WTC11 (cell line): ENCODE results near the gene CCDC93. TPM values are rescaled to one million over a fixed set of nuclear protein-coding genes. Genes with fewer than 3 reads are reported as not detected.

Source experiments
- ATAC-seq: fragments of 200-7000 bp; cut with Tn5 transposase; 2 replicates; pipeline ENCODE4 v1.10.0; 2021; ENCODE audit warnings: mild to moderate bottlenecking, moderate library complexity
- CTCF ChIA-PET: fragments of 300-600 bp; sonication (Branson Sonifier 250); formaldehyde crosslinking; loops from one replicate; lab custom pipeline; 2021; ENCODE audit warnings: antibody characterized with exemption; lab: Charles Lee
- POLR2A ChIA-PET: fragments of 350-600 bp; sonication (Branson Sonifier 250); formaldehyde crosslinking; loops from one replicate; lab custom pipeline; 2021; ENCODE audit warnings: antibody characterized with exemption; lab: Charles Lee
- DNase-seq: peaks from one replicate; pipeline ENCODE4 v3.0.0; 2021; ENCODE audit warnings: low spot score
- H3K27ac Mint-ChIP-seq: 2 replicates; pipeline ENCODE4 v1.8.0; 2021; ENCODE audit warnings: mixed read lengths
- H3K27me3 Mint-ChIP-seq: 2 replicates; pipeline ENCODE4 v1.8.0; 2021; ENCODE audit warnings: low read depth, mild to moderate bottlenecking, moderate library complexity, mixed read lengths
- H3K36me3 Mint-ChIP-seq: 2 replicates; pipeline ENCODE4 v1.8.0; 2021; ENCODE audit warnings: mixed read lengths
- H3K4me1 Mint-ChIP-seq: 2 replicates; pipeline ENCODE4 v1.8.0; 2022; ENCODE audit warnings: mixed read lengths
- H3K4me3 Mint-ChIP-seq: 2 replicates; pipeline ENCODE4 v1.8.0; 2021; ENCODE audit warnings: mild to moderate bottlenecking, moderate library complexity, mixed read lengths
- H3K9me3 Mint-ChIP-seq: 2 replicates; pipeline ENCODE4 v1.8.0; 2021; ENCODE audit warnings: mixed read lengths
- ATF2 ChIP-seq: sonication (generic); formaldehyde crosslinking; IDR thresholded peaks from 2 replicates; pipeline ENCODE4 v1.8.1; 2022; ENCODE audit warnings: low read depth, missing genetic modification reagents, borderline replicate concordance
- ATF6 ChIP-seq: sonication (generic); formaldehyde crosslinking; IDR thresholded peaks from 2 replicates; pipeline ENCODE4 v1.8.1; 2023; ENCODE audit warnings: mild to moderate bottlenecking, missing genetic modification reagents
- CDX4 ChIP-seq: fragments of 250-450 bp; sonication (Bioruptor Pico); IDR thresholded peaks from 2 replicates; pipeline ENCODE4 v1.9.0; 2021; ENCODE audit warnings: moderate library complexity, mild to moderate bottlenecking, inconsistent platforms, borderline replicate concordance
- CREB1 ChIP-seq: sonication (generic); formaldehyde crosslinking; IDR thresholded peaks from 2 replicates; pipeline ENCODE4 v1.8.0; 2023; ENCODE audit warnings: mild to moderate bottlenecking, missing genetic modification reagents
- E2F5 ChIP-seq: sonication (generic); formaldehyde crosslinking; IDR thresholded peaks from 2 replicates; pipeline ENCODE4 v1.8.1; 2022; ENCODE audit warnings: mild to moderate bottlenecking, moderate library complexity, missing genetic modification reagents
- ELF4 ChIP-seq: sonication (generic); formaldehyde crosslinking; IDR thresholded peaks from 2 replicates; pipeline ENCODE4 v1.8.1; 2022; ENCODE audit warnings: low read depth, mild to moderate bottlenecking, moderate library complexity, missing genetic modification reagents
- ESRRA ChIP-seq: sonication (generic); formaldehyde crosslinking; IDR thresholded peaks from 2 replicates; pipeline ENCODE4 v1.8.1; 2022; ENCODE audit warnings: mild to moderate bottlenecking, missing genetic modification reagents, borderline replicate concordance
- ETV6 ChIP-seq: sonication (generic); formaldehyde crosslinking; IDR thresholded peaks from 2 replicates; pipeline ENCODE4 v1.8.1; 2022; ENCODE audit warnings: mild to moderate bottlenecking, missing genetic modification reagents
- GTF2I ChIP-seq: fragments of 250-450 bp; sonication (Bioruptor Pico); conservative IDR thresholded peaks from 2 replicates; pipeline ENCODE4 v1.4.0; 2021; ENCODE audit warnings: mild to moderate bottlenecking
- IRF1 ChIP-seq: sonication (generic); formaldehyde crosslinking; IDR thresholded peaks from 2 replicates; pipeline ENCODE4 v1.8.0; 2023; ENCODE audit warnings: missing genetic modification reagents
- MLX ChIP-seq: sonication (generic); formaldehyde crosslinking; IDR thresholded peaks from 2 replicates; pipeline ENCODE4 v1.8.1; 2023; ENCODE audit warnings: mild to moderate bottlenecking, missing genetic modification reagents, moderate library complexity
- NFATC4 ChIP-seq: fragments of 250-450 bp; sonication (Bioruptor Pico); IDR thresholded peaks from 2 replicates; pipeline ENCODE4 v1.9.0; 2021; ENCODE audit warnings: mild to moderate bottlenecking
- NFYB ChIP-seq: sonication (generic); formaldehyde crosslinking; conservative IDR thresholded peaks from 2 replicates; pipeline ENCODE4 v1.8.0; 2022; ENCODE audit warnings: low read depth, missing genetic modification reagents
- PRRX2 ChIP-seq: fragments of 250-450 bp; sonication (Bioruptor Pico); IDR thresholded peaks from 2 replicates; pipeline ENCODE4 v1.8.0; 2021; ENCODE audit warnings: mild to moderate bottlenecking
- SMAD3 ChIP-seq: sonication (generic); formaldehyde crosslinking; IDR thresholded peaks from 2 replicates; pipeline ENCODE4 v1.8.0; 2022; ENCODE audit warnings: missing genetic modification reagents, mild to moderate bottlenecking, borderline replicate concordance
- SOX15 ChIP-seq: fragments of 250-450 bp; sonication (Bioruptor Pico); IDR thresholded peaks from 2 replicates; pipeline ENCODE4 v1.9.0; 2021; ENCODE audit warnings: mild to moderate bottlenecking
- ZBTB43 ChIP-seq: sonication (generic); formaldehyde crosslinking; IDR thresholded peaks from 2 replicates; pipeline ENCODE4 v1.8.1; 2023; ENCODE audit warnings: mild to moderate bottlenecking, missing genetic modification reagents
- ZNF121 ChIP-seq: sonication (generic); formaldehyde crosslinking; IDR thresholded peaks from 2 replicates; pipeline ENCODE4 v1.8.0; 2023; ENCODE audit warnings: missing genetic modification reagents
- ZNF219 ChIP-seq: sonication (generic); formaldehyde crosslinking; IDR thresholded peaks from 2 replicates; pipeline ENCODE4 v1.8.0; 2023; ENCODE audit warnings: missing genetic modification reagents, mild to moderate bottlenecking, borderline replicate concordance
- ZNF423 ChIP-seq: fragments of 250-450 bp; sonication (Bioruptor Pico); IDR thresholded peaks from 2 replicates; pipeline ENCODE4 v2.1.2; 2022; ENCODE audit warnings: mild to moderate bottlenecking, moderate library complexity
- total RNA-seq: library from RNA; stranded (reverse); gene quantifications from 3 replicates; pipeline ENCODE4 v1.2.3, GENCODE V29; 2021

CCDC93 gene
- total RNA-seq, 1 experiment from 2014 or later: 16.9 TPM

- TF ChIP-seq ZBTB43 (CRISPR knock-in tag) (no peak), ETV6 (no peak), NFYB (CRISPR knock-in tag) (no peak)
These were observed 13.8 kb downstream of the CCDC93 start (continued) for GRCh38 chr2:118000041-118000440.

- ATAC-seq: no peak
- H3K4me3 Mint-ChIP-seq: no peak overlapping the region
- H3K9me3 Mint-ChIP-seq: no peaks in the 10 kb centered on the region
- POLR2A ChIA-PET: interaction anchor here (0.7 kb wide), 1 partner anchor 212 kb away, joined by 3 read pairs; no protein-coding TSS in a partner anchor
- no peak overlapping the region for H3K27ac Mint-ChIP-seq
- CTCF ChIA-PET: interaction anchor here (0.8 kb wide), 1 partner anchor 35 kb away, joined by 3 read pairs; no protein-coding TSS in a partner anchor
- peaks cover 47% of the 10 kb centered on the region for H3K36me3 Mint-ChIP-seq
- H3K27me3 Mint-ChIP-seq: no peaks in the 10 kb centered on the region
- TF ChIP-seq ATF6 (CRISPR knock-in tag) (no peak), NFYB (CRISPR knock-in tag) (no peak), E2F5 (CRISPR knock-in tag) (no peak), ZNF423 (no peak), ESRRA (CRISPR knock-in tag) (no peak), MLX (no peak), CREB1 (CRISPR knock-in tag) (no peak), PRRX2 (CRISPR knock-in tag) (no peak), CDX4 (CRISPR knock-in tag) (no peak), SOX15 (CRISPR knock-in tag) (no peak), NFATC4 (CRISPR knock-in tag) (no peak), ZNF121 (CRISPR knock-in tag) (no peak)
- TF ChIP-seq, all 79 proteins: peak for 0
- no peaks in the 10 kb centered on the region for H3K4me1 Mint-ChIP-seq
- DNase-seq: no peak
These were observed 15.9 kb downstream of the CCDC93 start for GRCh38 chr2:117997872-117998454.

GRCh38 chr2:117996525-117996924 lies 17.3 kb downstream of the CCDC93 start:
- POLR2A ChIA-PET: no interaction called here
- peaks cover 45% of the 10 kb centered on the region for H3K36me3 Mint-ChIP-seq

More at GRCh38 chr2:117996525-117996924, 17.3 kb downstream of the CCDC93 start:
- no peak for ATAC-seq
- Mint-ChIP-seq H3K27ac (no peak overlapping the region), H3K9me3 (no peaks in the 10 kb centered on the region), H3K4me1 (no peaks in the 10 kb centered on the region), H3K27me3 (no peaks in the 10 kb centered on the region), H3K4me3 (no peak overlapping the region)
- DNase-seq: no peak
- no peak for TF ChIP-seq IRF1 (CRISPR knock-in tag)
- no peak for TF ChIP-seq ATF2 (CRISPR knock-in tag)
- no peak for TF ChIP-seq ELF4 (CRISPR knock-in tag)
- TF ChIP-seq SMAD3 (CRISPR knock-in tag): no peak
- no peak for TF ChIP-seq GTF2I (CRISPR knock-in tag)
- no peak for TF ChIP-seq ZNF219 (CRISPR knock-in tag)
- CTCF ChIA-PET: interaction anchor here (0.8 to 1.2 kb wide), 2 partner anchors 17 to 182 kb away, joined by 3 read pairs; partner anchors contain the start of genes CCDC93 and DDX18
